HG03064 (cell line): ENCODE measurements around the gene DAB1.

Experiments used
- ATAC-seq: cut with Tn5 transposase; IDR thresholded peaks from one replicate; pipeline ENCODE4 v1.9.1; 2021; ENCODE audit warnings: low read depth; ENCODE audit not compliant: unreplicated experiment

Gene DAB1

DNA sequence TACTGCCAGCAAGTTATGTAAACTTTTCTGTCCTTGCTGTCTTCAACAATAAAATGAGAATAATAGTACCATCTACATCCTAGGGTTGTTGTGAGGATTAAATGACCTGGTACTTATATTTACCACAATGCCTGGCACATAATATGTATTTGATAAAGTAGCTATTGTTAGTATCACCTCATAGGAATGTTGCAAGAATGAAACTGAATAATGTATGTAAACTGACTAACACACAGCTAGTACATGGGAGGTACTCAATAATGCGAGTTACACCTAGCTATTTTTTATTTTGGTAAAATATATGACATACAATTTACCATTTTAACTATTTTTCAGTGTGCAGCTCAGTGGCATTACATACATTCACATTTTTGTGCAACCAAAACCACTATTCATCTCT is 289.1 kb downstream of the DAB1 start:
- no peak for ATAC-seq

DNA sequence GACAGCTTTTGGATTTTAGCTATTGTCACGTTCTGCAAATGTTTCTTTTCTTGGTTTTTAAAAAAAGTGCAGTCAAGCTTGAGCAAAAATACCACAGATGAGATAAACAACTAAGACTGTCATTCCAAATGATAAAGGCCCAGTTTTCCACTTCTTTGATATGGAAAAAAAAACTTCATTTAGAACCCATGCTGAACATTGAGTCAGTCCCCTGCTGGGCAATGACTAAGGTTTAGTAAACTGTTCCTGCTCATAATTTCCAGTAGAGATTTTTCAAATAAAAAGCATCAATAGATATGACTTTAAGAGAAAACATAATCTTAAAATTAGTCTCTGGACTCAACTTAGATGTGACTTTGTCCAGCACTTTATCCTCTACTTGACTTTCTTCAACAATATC is 290.2 kb downstream of the DAB1 start:
- ATAC-seq: no peak

DNA sequence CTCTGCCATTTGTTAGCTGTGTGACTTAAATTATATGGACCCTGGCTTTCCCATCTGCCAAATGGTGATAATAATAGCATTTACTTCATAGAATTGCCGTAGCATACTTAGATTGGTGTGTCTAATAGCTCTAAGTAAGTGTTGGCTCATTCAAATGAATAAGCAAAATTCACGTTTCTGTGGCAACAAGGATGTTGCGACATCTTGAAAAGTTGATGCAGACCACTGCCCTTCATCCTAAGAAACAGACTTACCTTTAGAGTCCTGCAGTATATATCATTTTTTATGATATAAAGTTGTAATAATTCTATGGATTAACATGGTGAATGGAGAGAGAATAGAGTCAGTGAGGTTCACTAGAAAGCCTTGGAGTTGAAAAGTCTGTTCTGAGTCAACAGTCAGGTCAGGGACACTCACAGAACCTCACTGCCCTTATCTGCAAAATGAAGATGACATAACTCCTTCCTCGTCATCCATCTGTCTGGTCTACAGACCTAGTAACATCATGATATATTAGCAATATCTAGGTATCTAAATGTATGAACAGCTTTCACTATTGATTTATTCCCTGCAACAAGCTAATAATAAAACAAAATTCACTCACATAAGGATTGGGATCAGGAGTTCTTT is 290.8 kb downstream of the DAB1 start:
- ATAC-seq: no peak

DNA sequence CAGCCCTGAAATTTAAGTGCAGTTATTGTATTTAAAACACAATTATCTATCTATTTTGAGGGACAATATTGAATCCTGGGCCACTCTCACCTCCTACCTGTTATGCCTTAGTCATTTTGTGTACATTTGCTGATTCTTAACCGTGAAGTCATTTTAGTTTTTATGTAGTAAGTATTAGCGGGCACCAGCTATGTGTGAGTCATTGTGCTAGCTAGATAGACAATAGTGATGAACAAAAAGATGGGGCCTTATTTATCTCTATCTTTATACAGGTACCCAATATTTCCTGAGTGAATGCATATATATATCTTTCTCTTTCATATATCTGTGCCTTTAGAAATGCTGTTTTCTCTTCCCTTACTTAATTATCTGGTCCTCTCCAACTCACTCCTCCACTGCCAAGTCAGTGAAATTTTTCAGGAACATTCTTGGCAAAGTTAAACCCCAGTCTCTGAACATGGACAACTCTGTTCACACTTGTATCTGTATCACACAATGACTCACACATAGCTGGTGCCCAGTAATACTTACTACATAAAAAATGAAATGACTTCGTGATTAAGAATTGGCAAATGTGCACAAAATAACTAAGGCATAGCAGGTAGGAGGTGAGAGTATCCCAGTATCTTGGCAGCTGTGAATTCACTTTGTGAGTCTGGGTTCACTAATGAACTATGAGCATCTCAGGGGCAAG is 292.0 kb downstream of the DAB1 start:
- no peak for ATAC-seq

DNA sequence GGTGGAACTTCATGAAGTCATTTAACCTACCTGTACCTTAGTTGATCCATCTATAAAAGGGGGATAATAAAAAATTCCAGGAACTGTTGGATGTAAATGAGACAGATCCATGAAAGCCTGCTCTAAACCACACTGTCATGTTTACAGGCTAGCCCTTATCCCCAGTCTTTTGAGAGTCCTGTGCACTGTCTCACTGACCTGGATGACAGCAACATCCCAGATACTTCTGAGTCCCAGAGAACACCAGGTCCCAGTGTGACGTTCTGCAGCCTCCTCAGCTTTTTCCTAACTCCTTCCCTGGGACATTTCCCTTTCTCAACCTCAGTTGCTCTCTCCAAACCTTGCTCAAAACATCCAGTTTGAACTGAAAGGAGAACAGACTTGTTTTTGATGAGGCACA is 292.6 kb downstream of the DAB1 start:
- ATAC-seq: no peak

DNA sequence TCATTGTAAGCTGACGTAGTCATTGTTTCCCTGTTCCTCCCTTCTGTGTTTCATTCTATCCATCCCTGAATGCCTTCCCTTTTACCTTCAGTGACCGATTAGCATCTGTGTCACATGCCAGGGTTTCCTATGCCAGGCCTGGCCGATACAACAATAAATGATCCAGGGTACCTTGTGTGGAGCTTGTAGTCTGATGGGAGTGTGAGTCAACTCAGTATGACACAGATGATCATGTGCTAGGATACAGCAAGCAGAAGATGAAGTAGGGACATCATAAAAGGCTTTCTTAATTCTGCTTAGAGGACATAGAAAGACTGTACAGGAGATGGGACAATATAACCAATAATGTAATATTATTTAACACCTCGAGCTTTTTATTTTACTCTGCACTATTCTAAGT is 294.0 kb downstream of the DAB1 start:
- no peak for ATAC-seq

DNA sequence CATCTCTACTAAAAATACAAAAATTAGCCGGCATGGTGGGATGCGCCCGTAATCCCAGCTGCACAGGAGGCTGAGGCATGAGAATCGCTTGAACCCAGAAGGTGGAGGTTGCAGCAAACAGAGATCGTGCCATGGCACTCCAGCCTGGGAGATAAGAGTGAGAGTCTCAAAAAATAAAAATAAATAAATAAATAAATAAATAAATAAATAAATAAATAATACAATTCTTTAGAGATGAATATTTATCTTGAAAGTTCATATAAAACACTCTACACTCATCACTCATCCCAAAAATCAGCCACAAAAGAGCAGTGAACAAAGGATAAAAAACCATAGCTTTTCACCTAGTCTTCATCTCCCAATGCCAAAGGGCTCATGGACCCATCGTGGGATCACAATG is 295.9 kb downstream of the DAB1 start:
- no peak for ATAC-seq

DNA sequence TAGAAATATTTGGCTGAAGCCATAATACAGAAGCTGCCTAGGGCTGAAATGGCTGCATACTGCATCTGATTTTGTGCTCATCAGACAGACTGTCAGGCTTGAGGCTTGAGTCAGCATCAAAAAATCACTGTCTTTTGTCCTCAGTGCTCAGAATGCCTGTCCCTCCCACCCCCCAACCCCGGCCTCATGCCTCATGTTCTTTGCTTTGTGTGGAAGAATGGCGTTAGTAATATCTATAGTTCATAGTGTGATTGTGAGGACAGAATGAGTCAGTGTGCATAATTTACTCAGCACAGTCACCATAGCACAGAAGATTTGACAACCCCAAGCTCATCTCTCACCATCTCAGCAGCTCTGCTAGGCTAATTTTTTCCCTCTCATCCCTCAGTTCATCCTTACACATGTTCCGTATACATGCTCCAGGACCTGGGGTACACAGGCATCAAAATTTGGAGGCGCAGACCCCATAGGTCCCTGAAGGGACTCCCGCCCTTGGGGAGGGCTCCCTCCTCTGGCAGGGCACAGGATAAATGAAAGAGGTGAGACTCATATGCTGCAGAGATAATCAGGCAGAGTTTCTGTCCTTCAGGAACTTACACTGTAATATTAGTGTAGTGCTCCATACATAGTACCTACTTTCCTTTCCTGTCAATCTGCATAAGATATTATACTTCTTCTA is 299.0 kb downstream of the DAB1 start:
- ATAC-seq: no peak

DNA sequence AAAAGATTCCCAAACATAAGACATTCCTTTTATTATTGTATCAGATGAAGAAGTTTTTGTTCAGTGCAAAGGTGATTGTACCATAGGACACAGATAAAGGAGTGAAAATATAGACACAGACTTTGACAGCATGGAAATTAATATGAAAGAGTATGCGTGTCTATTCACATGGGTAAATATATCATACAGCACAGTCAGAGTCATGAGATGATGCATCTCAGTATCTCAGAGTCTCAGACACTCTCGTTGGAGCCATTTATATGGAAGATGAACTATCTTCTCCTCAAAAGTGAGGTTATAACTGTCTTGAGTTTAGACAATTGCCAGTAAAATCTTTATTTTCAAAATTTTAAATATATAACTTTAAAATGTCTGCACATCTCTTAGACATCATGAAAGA is 299.7 kb downstream of the DAB1 start:
- ATAC-seq: no peak

DNA sequence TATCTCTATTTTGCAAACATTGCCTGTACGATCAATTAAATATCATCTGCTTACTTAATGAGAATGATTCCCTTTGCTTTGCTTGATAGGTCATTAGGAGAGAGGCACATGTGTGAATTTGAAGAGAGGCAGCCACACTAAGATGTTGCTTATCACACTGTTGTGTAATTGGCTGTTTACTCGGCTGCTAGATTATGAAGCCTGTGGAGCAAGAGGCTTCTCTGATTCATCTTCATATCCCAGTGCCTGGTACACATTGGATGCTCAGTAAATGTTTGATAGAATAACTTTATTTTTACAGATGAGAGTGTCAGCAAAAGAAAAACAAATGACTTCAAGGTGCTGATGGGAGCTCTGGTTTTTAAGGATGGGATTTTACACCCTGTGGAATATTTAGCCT is 301.8 kb downstream of the DAB1 start:
- no peak for ATAC-seq

DNA sequence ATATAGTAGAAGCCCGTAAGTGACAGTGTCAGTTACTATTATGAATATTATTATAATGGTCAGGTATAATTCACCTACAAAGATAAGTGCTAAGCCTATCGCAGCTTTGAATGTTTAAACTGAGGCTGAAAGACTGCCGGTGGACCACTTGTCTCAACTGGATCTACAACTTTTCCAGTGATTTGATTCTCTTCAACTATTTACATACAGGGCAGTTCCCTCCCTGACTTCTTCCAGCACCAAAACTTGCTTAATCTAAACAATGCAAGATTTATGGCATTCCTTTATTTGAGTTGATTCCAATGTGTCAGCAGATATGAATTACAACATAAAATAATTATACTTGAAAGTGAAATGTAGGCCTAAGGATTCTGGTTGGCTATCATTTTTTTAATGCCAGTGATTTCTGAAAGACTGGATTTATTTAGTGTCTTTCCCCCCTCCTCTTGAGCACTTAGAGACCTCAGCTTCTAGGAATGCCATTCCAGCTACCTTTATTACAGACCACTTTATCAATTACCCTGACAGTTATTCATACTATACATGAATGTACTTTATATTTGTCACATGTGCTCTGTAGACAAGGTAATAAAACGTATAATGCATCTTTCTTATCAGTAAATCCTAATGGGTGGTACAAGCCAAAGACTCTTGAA is 304.8 kb downstream of the DAB1 start:
- ATAC-seq: no peak

DNA sequence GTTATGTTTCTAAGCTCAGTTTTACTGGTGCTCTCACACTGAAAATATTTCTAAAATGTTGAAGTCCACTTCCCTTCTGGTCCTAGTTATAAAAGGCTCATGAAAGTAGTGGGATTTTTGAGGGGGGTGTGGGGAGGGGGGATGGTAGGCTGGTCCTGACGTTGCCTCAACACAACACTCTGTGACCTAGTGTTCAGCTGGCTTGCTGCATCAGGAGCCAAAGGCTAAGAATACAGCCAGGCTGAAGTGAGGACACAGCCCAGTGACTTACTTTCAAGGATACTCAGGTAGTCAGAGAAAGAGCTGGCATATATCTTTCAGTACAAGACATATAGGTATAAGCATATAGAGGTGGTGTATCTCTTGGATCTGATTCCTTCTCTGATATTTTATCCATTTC is 306.1 kb downstream of the DAB1 start:
- no peak for ATAC-seq

DNA sequence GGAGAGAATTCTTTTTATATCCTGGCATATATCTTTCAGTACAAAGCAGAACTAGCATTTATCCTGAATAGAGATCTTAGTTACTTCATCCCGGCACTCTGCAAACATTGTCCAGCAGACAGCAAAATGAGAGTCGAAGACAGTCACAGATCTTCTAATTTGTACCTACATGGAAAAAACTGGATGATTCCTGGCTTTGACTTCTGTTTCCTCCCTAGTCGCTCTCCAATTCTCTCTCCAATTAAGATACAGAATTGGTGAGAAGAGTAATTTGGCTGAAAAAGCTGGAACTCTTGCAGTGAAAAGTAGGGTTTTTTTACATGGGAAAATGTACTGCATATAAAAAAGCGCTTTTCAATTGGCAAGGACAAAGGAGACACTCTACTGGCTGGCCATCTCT is 307.0 kb downstream of the DAB1 start:
- no peak for ATAC-seq

DNA sequence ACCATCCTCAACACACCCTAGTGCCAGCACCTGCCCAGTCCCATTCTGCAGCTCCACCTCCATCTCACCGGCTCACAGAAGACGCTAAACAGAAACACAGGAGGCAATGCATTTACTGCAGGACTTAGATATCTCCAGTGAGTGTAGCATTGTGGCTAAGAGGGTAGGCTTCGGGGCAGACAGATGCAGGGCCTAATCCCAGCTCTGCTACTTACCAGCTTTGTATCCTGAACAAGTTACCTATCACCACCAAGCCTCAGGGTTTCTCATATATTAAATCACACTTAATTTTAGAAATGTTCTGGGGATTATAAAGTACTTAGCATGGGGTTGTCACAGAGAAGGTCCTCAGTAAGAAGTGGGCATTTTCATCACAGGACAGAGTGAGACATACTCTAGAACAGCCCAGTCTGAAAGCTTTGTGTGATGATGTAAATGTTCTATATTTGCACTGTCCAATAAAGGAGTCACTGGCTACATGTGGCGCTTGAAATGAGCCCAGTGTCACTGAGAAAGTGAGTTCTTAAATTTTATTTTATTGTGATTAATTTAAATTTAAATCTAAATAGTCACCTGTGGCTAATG is 308.7 kb downstream of the DAB1 start:
- ATAC-seq: no peak

DNA sequence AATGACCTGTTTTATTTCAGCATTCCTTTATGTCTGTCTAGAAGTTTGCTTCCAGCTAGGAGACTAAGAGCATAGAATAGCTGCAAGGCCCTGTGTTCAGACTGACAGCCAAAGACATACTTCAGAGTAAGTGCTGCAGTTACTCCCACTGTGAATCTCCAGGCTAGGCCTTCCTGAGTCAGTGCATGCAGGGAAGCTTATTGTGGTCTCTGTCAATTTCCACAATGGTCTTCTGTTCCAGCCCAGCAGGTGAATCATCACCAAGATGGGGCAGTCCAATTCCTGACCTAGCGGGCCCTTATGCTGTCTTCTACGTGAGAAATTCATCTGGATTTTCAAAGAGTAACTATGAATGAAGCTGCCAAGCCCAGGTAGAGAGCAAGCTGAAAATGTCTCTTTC is 311.7 kb downstream of the DAB1 start:
- ATAC-seq: no peak

DNA sequence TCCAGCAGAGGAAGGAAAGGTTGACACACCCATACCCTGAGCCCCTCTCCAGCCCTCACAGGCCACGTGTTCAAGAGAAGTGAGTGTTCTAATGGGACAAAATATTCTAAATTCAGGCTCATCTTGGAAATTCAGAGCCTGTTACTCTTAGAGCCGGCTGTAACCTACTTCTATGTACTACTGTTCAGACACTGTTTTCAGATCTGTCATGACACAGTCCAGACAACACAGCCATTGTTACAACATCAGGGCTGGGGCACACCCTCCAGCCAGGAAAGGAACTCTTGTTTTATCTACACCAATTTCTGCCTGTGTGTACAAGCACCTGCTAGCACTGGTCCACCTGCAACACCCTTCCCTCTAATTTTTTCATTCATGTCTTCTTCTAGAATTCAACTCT is 312.7 kb downstream of the DAB1 start:
- ATAC-seq: no peak

DNA sequence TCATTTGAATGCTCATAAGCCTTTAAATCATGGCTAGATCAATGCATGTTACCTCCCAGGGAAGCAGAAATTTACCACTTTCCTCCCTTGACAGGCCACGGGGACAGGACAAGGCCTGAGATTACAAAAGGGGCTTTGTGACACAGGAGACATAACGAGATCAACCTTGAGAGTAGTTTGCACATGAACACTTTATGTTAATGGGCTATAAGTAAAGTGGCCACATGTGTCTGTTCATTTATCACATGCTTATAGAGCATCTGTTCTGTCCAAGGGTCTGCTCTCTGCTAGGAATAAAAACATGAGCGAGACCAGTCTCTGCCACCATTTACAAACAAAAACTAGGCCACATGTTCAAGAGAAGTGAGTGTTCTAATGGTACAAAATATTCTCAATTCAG is 314.0 kb downstream of the DAB1 start:
- ATAC-seq: no peak

DNA sequence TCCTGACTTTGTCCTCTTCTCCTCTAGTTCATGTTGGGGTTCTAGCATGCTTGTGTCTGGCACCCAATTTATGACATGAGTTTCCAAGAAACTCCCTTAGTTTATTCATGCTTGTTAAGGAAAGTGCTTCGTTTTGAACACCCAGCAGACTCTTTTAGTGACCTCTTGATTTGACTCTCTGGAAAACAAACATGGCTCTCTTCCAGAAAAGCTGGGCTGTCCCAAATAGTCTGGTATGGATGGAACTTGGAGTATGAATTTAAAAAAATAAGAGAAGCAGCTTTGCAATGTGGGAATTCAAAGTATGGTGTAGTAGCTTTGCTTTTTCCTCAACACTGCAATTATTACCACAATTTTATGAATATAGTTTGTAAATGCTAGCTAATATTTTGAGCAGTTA is 314.6 kb downstream of the DAB1 start:
- ATAC-seq: no peak

DNA sequence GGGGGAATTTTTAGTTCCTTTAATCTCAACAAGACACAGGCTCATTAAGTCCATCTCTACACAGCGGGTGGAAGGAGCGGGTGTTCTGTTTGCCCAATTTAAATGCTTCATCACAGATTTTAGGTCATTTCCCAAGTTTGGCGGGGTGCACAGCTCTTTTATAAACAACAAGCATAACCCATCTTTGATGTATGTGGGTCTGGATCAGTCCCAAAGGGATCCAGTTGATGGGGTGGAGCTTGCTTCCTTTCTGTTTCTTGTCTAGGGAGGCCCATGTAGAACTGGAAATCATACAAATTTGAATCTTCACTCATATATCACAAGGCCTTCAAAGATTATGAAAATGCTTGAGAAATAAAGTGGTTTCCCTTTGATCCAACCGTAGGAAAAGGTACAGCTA is 317.6 kb downstream of the DAB1 start:
- ATAC-seq: no peak

DNA sequence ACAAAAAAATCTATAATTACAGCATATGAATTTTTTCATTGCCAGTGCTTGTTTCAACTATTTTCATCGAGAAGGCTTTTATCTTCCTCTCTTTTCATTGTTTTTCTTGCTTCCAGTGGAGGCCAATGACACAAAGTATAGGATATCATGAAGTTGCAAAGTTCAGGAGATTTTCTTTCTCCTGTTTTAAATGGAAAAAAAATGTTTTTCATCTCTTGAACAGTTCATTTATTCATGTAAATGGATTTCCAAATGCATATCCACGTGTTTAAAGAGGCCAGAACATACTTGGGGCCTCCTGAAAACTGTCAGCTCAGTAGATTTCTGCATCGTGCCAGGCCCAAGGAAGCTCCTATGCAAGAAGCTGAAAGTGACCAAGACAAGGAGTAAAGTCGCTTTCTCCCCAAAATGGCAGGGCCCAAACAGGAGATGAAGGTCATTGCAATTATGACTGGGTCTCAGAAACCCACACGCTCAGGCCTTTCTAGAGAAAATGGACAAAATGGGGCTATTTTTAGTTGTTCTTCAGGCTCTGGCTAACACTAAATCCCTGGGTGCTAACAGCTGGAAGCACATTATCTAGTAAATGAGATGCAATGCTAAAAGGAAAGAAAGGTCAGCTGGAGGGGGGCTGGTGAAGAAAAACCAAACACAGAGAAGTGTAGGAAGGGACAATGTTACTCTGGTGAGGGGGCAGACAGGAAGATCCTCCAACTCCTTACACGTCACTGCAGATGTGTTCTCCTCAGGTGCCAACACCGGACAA is 321.1 kb downstream of the DAB1 start:
- no peak for ATAC-seq

DNA sequence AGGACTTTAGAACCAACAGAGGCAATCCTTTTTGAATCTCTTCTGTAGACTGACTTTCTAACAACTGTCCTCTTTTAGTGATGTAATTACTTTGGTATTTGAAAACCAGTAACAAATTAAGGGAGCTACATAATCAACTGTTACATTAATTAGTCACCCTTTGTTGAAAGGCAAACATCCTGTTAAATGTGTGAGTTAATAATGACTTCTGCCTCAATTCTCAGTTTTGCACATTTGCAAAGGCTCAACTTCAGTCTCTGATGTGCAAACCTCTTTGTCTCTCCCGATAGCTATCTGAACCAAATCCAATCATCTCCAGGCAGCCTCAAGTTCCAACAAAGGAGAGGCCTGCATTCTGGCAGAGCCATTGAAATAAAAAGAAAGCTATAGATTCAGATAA is 322.7 kb downstream of the DAB1 start:
- ATAC-seq: no peak
